Measurements from ENCODE around the gene KHDRBS1. TPM values are rescaled to one million over a fixed set of nuclear protein-coding genes. Genes with fewer than 3 reads are reported as not detected.

KHDRBS1 gene
- total and polyA plus RNA-seq, 4 experiments from 2014 or later: 70.8 to 122 (median 115) TPM

GRCh38 chr1:32052887-32053286 lies 39.2 kb downstream of the KHDRBS1 start:
- H3K36me3 ChIP-seq (ENCODE audit: insufficient read depth, low read length): peaks cover 54% of the 10 kb centered on the region
- H3K9me3 ChIP-seq (ENCODE audit: control insufficient read depth in 1 of 2, low read length in 2 of 2): no peaks in the 10 kb centered on the region
- no peaks in the 10 kb centered on the region for H3K9me3 Mint-ChIP-seq
- no peaks in the 10 kb centered on the region for H3K4me1 ChIP-seq (ENCODE audit: insufficient read depth, low read length)
- no peaks in the 10 kb centered on the region for H3K4me1 Mint-ChIP-seq
- H3K4me3 Mint-ChIP-seq: no peak overlapping the region
- H3K27ac Mint-ChIP-seq: peak overlapping the region in 1 of 7 donors; percentile 56
- ChIA-PET CTCF (ENCODE audit: partially characterized antibody) (interaction anchor here (1.2 to 4.0 kb wide), 2 partner anchors 9 to 13 kb away, joined by 3 to 17 read pairs; no protein-coding TSS in a partner anchor), POLR2A (ENCODE audit: partially characterized antibody) (no interaction called here)
- H3K36me3 Mint-ChIP-seq: peaks cover 14 to 61% of the 10 kb centered on the region in 2 donors
- no peak overlapping the region for H3K27ac ChIP-seq (ENCODE audit: low read depth, low read length)
- H3K27me3 Mint-ChIP-seq: no peaks in the 10 kb centered on the region
- H3K4me3 ChIP-seq (ENCODE audit: low read length in 2 of 2): no peak overlapping the region
- intact Hi-C loops (cut with micrococcal nuclease): no loop called here
- no peak for DNase-seq
- H3K27me3 ChIP-seq (ENCODE audit: insufficient read depth, low read length): no peaks in the 10 kb centered on the region

- H3K27me3 Mint-ChIP-seq: no peaks in the 10 kb centered on the region
- no peaks in the 10 kb centered on the region for H3K9me3 ChIP-seq (ENCODE audit: control insufficient read depth in 1 of 2, low read length in 2 of 2)
- intact Hi-C loops (cut with micrococcal nuclease): no loop called here
- POLR2A ChIA-PET (ENCODE audit: partially characterized antibody): interaction anchor here (1.2 to 2.8 kb wide), 2 partner anchors 11 to 17 kb away, joined by 5 to 13 read pairs; partner anchors contain the start of gene TMEM39B
- H3K36me3 ChIP-seq (ENCODE audit: insufficient read depth, low read length): peaks cover 65% of the 10 kb centered on the region
- H3K27ac ChIP-seq (ENCODE audit: low read depth, low read length): no peak overlapping the region
- no peaks in the 10 kb centered on the region for H3K27me3 ChIP-seq (ENCODE audit: insufficient read depth, low read length)
- H3K27ac Mint-ChIP-seq: peak overlapping the region in 1 of 7 donors; percentile 22
- no peak for DNase-seq
- CTCF ChIA-PET (ENCODE audit: partially characterized antibody): interaction anchor here (1.9 to 4.0 kb wide), 2 partner anchors 7 to 52 kb away, joined by 4 to 17 read pairs; no protein-coding TSS in a partner anchor
- H3K4me1 Mint-ChIP-seq: peaks cover 0 to 1% (median 0%) of the 10 kb centered on the region in 4 donors
- peaks cover 19 to 63% of the 10 kb centered on the region in 2 donors for H3K36me3 Mint-ChIP-seq
- H3K9me3 Mint-ChIP-seq: no peaks in the 10 kb centered on the region
- H3K4me1 ChIP-seq (ENCODE audit: insufficient read depth, low read length): no peaks in the 10 kb centered on the region
- H3K4me3 Mint-ChIP-seq: no peak overlapping the region
- no peak overlapping the region for H3K4me3 ChIP-seq (ENCODE audit: low read length in 2 of 2)
Observed at GRCh38 chr1:32055416-32055815, 41.7 kb downstream of the KHDRBS1 start.

GRCh38 chr1:32056598-32056997 lies 42.9 kb downstream of the KHDRBS1 start:
- Histone ChIP-seq H3K27me3 (ENCODE audit: insufficient read depth, low read length) (no peaks in the 10 kb centered on the region), H3K4me3 (ENCODE audit: low read length in 2 of 2) (no peak overlapping the region), H3K4me1 (ENCODE audit: insufficient read depth, low read length) (no peaks in the 10 kb centered on the region), H3K27ac (ENCODE audit: low read depth, low read length) (no peak overlapping the region), H3K9me3 (ENCODE audit: control insufficient read depth in 1 of 2, low read length in 2 of 2) (no peaks in the 10 kb centered on the region), H3K36me3 (ENCODE audit: insufficient read depth, low read length) (peaks cover 74% of the 10 kb centered on the region)
- Mint-ChIP-seq H3K27ac (peak overlapping the region in 6 of 7 donors; percentile 36 to 57 (median 45)), H3K36me3 (peaks cover 19 to 69% of the 10 kb centered on the region in 2 donors), H3K27me3 (no peaks in the 10 kb centered on the region), H3K4me1 (peaks cover 0 to 1% (median 0%) of the 10 kb centered on the region in 4 donors), H3K9me3 (no peaks in the 10 kb centered on the region), H3K4me3 (no peak overlapping the region)
- intact Hi-C loops (cut with micrococcal nuclease): no loop called here
- DNase-seq: no peak
- POLR2A ChIA-PET (ENCODE audit: partially characterized antibody): interaction anchor here (1.2 to 2.8 kb wide), 3 partner anchors 10 to 43 kb away, joined by 3 to 13 read pairs (median 4); partner anchors contain the start of gene TMEM39B
- CTCF ChIA-PET (ENCODE audit: partially characterized antibody): interaction anchor here (1.2 to 1.9 kb wide), 3 partner anchors 18 to 159 kb away, joined by 4 to 6 read pairs (median 4); no protein-coding TSS in a partner anchor

- no peak overlapping the region for H3K27ac ChIP-seq (ENCODE audit: low read depth, low read length)
- peaks cover 42% of the 10 kb centered on the region for H3K36me3 ChIP-seq (ENCODE audit: insufficient read depth, low read length)
- ChIA-PET CTCF (ENCODE audit: partially characterized antibody) (interaction anchor here (1.2 to 2.8 kb wide), 2 partner anchors 8 to 22 kb away, joined by 4 to 17 read pairs; no protein-coding TSS in a partner anchor), POLR2A (ENCODE audit: partially characterized antibody) (interaction anchor here (1.6 kb wide), 1 partner anchor 12 kb away, joined by 11 read pairs; the partner anchor contains the start of gene TMEM39B)
- H3K9me3 ChIP-seq (ENCODE audit: control insufficient read depth in 1 of 2, low read length in 2 of 2): no peaks in the 10 kb centered on the region
- H3K4me1 Mint-ChIP-seq: peaks cover 4 to 12% (median 5%) of the 10 kb centered on the region in 4 donors
- H3K27me3 Mint-ChIP-seq: no peaks in the 10 kb centered on the region
- no peaks in the 10 kb centered on the region for H3K4me1 ChIP-seq (ENCODE audit: insufficient read depth, low read length)
- intact Hi-C loops (cut with micrococcal nuclease): loop anchor here (5.0 kb wide), 3 partner anchors 84 to 244 kb away; partner anchors contain the start of genes PTP4A2 and SPOCD1
- no peaks in the 10 kb centered on the region for H3K9me3 Mint-ChIP-seq
- no peak overlapping the region for H3K4me3 ChIP-seq (ENCODE audit: low read length in 2 of 2)
- H3K27ac Mint-ChIP-seq: peak overlapping the region in 6 of 7 donors; percentile 17 to 86 (median 66)
- no peak overlapping the region for H3K4me3 Mint-ChIP-seq
- H3K36me3 Mint-ChIP-seq: peaks cover 12 to 48% of the 10 kb centered on the region in 2 donors
- H3K27me3 ChIP-seq (ENCODE audit: insufficient read depth, low read length): no peaks in the 10 kb centered on the region
- no peak for DNase-seq
Observed at GRCh38 chr1:32060914-32061313, 47.2 kb downstream of the KHDRBS1 start.

- Histone ChIP-seq H3K9me3 (ENCODE audit: control insufficient read depth in 1 of 2, low read length in 2 of 2) (no peaks in the 10 kb centered on the region), H3K4me3 (ENCODE audit: low read length in 2 of 2) (no peak overlapping the region), H3K27me3 (ENCODE audit: insufficient read depth, low read length) (no peaks in the 10 kb centered on the region), H3K36me3 (ENCODE audit: insufficient read depth, low read length) (peaks cover 32% of the 10 kb centered on the region), H3K27ac (ENCODE audit: low read depth, low read length) (no peak overlapping the region), H3K4me1 (ENCODE audit: insufficient read depth, low read length) (peaks cover 13% of the 10 kb centered on the region)
- POLR2A ChIA-PET (ENCODE audit: partially characterized antibody): interaction anchor here (0.7 to 1.7 kb wide), 5 partner anchors 9 to 119 kb away, joined by 3 to 15 read pairs (median 4); partner anchors contain the start of genes KPNA6 and TMEM39B
- CTCF ChIA-PET (ENCODE audit: partially characterized antibody): interaction anchor here (0.6 to 2.8 kb wide), 18 partner anchors 9 to 376 kb away, joined by 3 to 17 read pairs (median 4); partner anchors contain the start of genes SPOCD1 and TMEM39B
- intact Hi-C loops (cut with micrococcal nuclease): loop anchor here (5.0 kb wide), 3 partner anchors 86 to 246 kb away; partner anchors contain the start of genes PTP4A2 and SPOCD1
- peak overlapping the region in 4 of 7 donors; percentile 25 to 85 (median 47) for H3K27ac Mint-ChIP-seq
- peaks cover 8 to 23% (median 13%) of the 10 kb centered on the region in 4 donors for H3K4me1 Mint-ChIP-seq
- no peaks in the 10 kb centered on the region for H3K27me3 Mint-ChIP-seq
- no peak overlapping the region for H3K4me3 Mint-ChIP-seq
- no peak for DNase-seq
- no peaks in the 10 kb centered on the region for H3K9me3 Mint-ChIP-seq
- H3K36me3 Mint-ChIP-seq: peaks cover 5 to 39% of the 10 kb centered on the region in 2 donors
Observed at GRCh38 chr1:32062867-32063230, 49.2 kb downstream of the KHDRBS1 start.

GRCh38 chr1:32063261-32063681 lies 49.6 kb downstream of the KHDRBS1 start:
- H3K36me3 Mint-ChIP-seq: peaks cover 3 to 37% of the 10 kb centered on the region in 2 donors

More at GRCh38 chr1:32063261-32063681, 49.6 kb downstream of the KHDRBS1 start:
- POLR2A ChIA-PET (ENCODE audit: partially characterized antibody): interaction anchor here (0.7 to 1.7 kb wide), 5 partner anchors 9 to 120 kb away, joined by 3 to 15 read pairs (median 4); partner anchors contain the start of genes KPNA6 and TMEM39B
- Histone ChIP-seq H3K4me1 (ENCODE audit: insufficient read depth, low read length) (peaks cover 13% of the 10 kb centered on the region), H3K27me3 (ENCODE audit: insufficient read depth, low read length) (no peaks in the 10 kb centered on the region), H3K27ac (ENCODE audit: low read depth, low read length) (no peak overlapping the region), H3K4me3 (ENCODE audit: low read length in 2 of 2) (no peak overlapping the region), H3K36me3 (ENCODE audit: insufficient read depth, low read length) (peaks cover 29% of the 10 kb centered on the region), H3K9me3 (ENCODE audit: control insufficient read depth in 1 of 2, low read length in 2 of 2) (no peaks in the 10 kb centered on the region)
- H3K27me3 Mint-ChIP-seq: no peaks in the 10 kb centered on the region
- peak overlapping the region in 6 of 7 donors; percentile 25 to 85 (median 70) for H3K27ac Mint-ChIP-seq
- H3K9me3 Mint-ChIP-seq: no peaks in the 10 kb centered on the region
- CTCF ChIA-PET (ENCODE audit: partially characterized antibody): interaction anchor here (0.6 to 2.8 kb wide), 19 partner anchors 10 to 376 kb away, joined by 3 to 17 read pairs (median 4); partner anchors contain the start of genes SPOCD1 and TMEM39B
- intact Hi-C loops (cut with micrococcal nuclease): loop anchor here (5.0 kb wide), 3 partner anchors 86 to 246 kb away; partner anchors contain the start of genes PTP4A2 and SPOCD1
- peaks cover 8 to 23% (median 13%) of the 10 kb centered on the region in 4 donors for H3K4me1 Mint-ChIP-seq
- no peak overlapping the region for H3K4me3 Mint-ChIP-seq
- peak in 4 of 5 donors; percentile 16 to 41 (median 36) for DNase-seq
